GM12878 (cell line): ENCODE data around the gene TTLL7. TPM values are rescaled to one million over a fixed set of nuclear protein-coding genes. Genes with fewer than 3 reads are reported as not detected.

Experiments
- ATAC-seq: fragments of 200-7000 bp; cut with Tn5 transposase; 3 replicates; pipeline ENCODE4 v1.9.1; 2020; ENCODE audit warnings: mild to moderate bottlenecking, moderate library complexity
- BruUV-seq: library from RNA; stranded (reverse); fragments of 400-500 nt; replicated peaks from 2 replicates; lab custom pipeline; 2021; lab: Mats Ljungman, UMichigan
- CTCF ChIA-PET: fragments of 300-600 bp; sonication (Branson Sonifier 250); formaldehyde crosslinking; extraction: SDS; loops from one replicate; lab custom pipeline; 2021; ENCODE audit warnings: inconsistent platforms; lab: Yijun Ruan, JAX
- POLR2A ChIA-PET: fragments of 350-600 bp; formaldehyde crosslinking; extraction: SDS; loops from one replicate; lab custom pipeline; 2021; ENCODE audit warnings: inconsistent platforms; lab: Charles Lee
- RAD21 ChIA-PET: fragments of 300-600 bp; sonication (Branson Sonifier 250); formaldehyde crosslinking; loops from one replicate; lab custom pipeline; 2023; ENCODE audit warnings: antibody characterized with exemption; ENCODE audit not compliant: unreplicated experiment; lab: Charles Lee
- SMC1A ChIA-PET: fragments of 300-600 bp; sonication (Branson Sonifier 250); formaldehyde crosslinking; loops from one replicate; lab custom pipeline; 2023; ENCODE audit not compliant: unreplicated experiment, uncharacterized antibody; lab: Charles Lee
- DNase-seq: peaks from one replicate; pipeline ENCODE4 v3.0.0-alpha.2; 2011; ENCODE audit warnings: low read depth, low spot score
- FAIRE-seq: peaks from 3 replicates; lab custom pipeline; 2011; peaks lifted over from hg19 to GRCh38; lab: Jason Lieb, UNC
- H2AFZ ChIP-seq: 2 replicates; pipeline ENCODE4 v1.6.0; 2011; ENCODE audit warnings: low read depth, low read length, control low read depth; ENCODE audit not compliant: control insufficient read depth
- H3K27ac ChIP-seq: 2 replicates; pipeline ENCODE4 v1.5.1; 2011; ENCODE audit warnings: control low read depth; ENCODE audit not compliant: control insufficient read depth, insufficient read depth
- H3K27me3 ChIP-seq, 2 experiments: replicated peaks in 1 of 2; 2 replicates each; pipeline versions ENCODE4 v1.6.0 to v1.6.1; 2011; ENCODE audit warnings: low read length in 1 of 2; ENCODE audit not compliant: control insufficient read depth in 2 of 2, insufficient read depth in 2 of 2
- H3K36me3 ChIP-seq, 2 experiments: 2 replicates each; pipeline ENCODE4 v1.5.1; 2011; ENCODE audit warnings: low read length in 1 of 2; ENCODE audit not compliant: control insufficient read depth in 2 of 2, insufficient read depth in 2 of 2
- H3K4me1 ChIP-seq: 2 replicates; pipeline ENCODE4 v1.6.1; 2011; ENCODE audit warnings: mild to moderate bottlenecking, low read length, moderate library complexity, mixed read lengths; ENCODE audit not compliant: control insufficient read depth, insufficient read depth
- H3K4me2 ChIP-seq: 2 replicates; pipeline ENCODE4 v1.6.0; 2011; ENCODE audit warnings: control low read depth; ENCODE audit not compliant: control insufficient read depth, insufficient read depth
- H3K4me3 ChIP-seq: fragments of 200-600 bp; sonication (generic); 2 replicates; pipeline ENCODE4 v1.5.1; 2016
- H3K79me2 ChIP-seq: 2 replicates; pipeline ENCODE4 v1.6.0; 2011; ENCODE audit warnings: low read length; ENCODE audit not compliant: control insufficient read depth, insufficient read depth
- H3K9ac ChIP-seq: 2 replicates; pipeline ENCODE4 v1.8.0; 2011; ENCODE audit warnings: low read length, control low read depth, mixed read lengths; ENCODE audit not compliant: control insufficient read depth, insufficient read depth
- H3K9me3 ChIP-seq: replicated peaks from 3 replicates; pipeline ENCODE4 v1.5.1; 2011; ENCODE audit warnings: mild to moderate bottlenecking, low read length; ENCODE audit not compliant: control insufficient read depth, insufficient read depth
- H4K20me1 ChIP-seq: 2 replicates; pipeline ENCODE4 v1.6.0; 2011; ENCODE audit not compliant: control insufficient read depth, insufficient read depth
- ASH2L ChIP-seq: fragments of 300-600, 200-600 bp; sonication (generic); IDR thresholded peaks from 2 replicates; pipeline ENCODE4 v1.6.1; 2017; ENCODE audit warnings: low read depth, mild to moderate bottlenecking, borderline replicate concordance
- BMI1 ChIP-seq: fragments of 450-650 bp; IDR thresholded peaks from 2 replicates; pipeline ENCODE4 v1.6.1; 2016; ENCODE audit warnings: mild to moderate bottlenecking, moderate library complexity, borderline replicate concordance
- CHD2 ChIP-seq: IDR thresholded peaks from 2 replicates; pipeline ENCODE4 v1.6.1; 2011; ENCODE audit warnings: low read depth, low read length, improper control_type of control experiment, borderline replicate concordance
- ESRRA ChIP-seq: IDR thresholded peaks from 2 replicates; pipeline ENCODE4 v1.6.1; 2012; ENCODE audit warnings: mild to moderate bottlenecking, low read length, improper control_type of control experiment
- IKZF2 ChIP-seq, 2 experiments: fragments of 450-650 bp; IDR thresholded peaks; 2 replicates each; pipeline ENCODE4 v1.6.1; 2017; ENCODE audit warnings: mild to moderate bottlenecking in 2 of 2, moderate library complexity in 2 of 2
- PAX8 ChIP-seq: fragments of 450-650 bp; IDR thresholded peaks from 2 replicates; pipeline ENCODE4 v1.6.1; 2017; ENCODE audit warnings: mild to moderate bottlenecking, moderate library complexity
- POLR2A ChIP-seq: IDR thresholded peaks from 2 replicates; pipeline ENCODE4 v1.6.1; 2011; ENCODE audit warnings: low read depth, mild to moderate bottlenecking, low read length
- SMARCA5 ChIP-seq: fragments of 450-650 bp; IDR thresholded peaks from 2 replicates; pipeline ENCODE4 v1.6.1; 2017; ENCODE audit warnings: mild to moderate bottlenecking
- SP1 ChIP-seq: IDR thresholded peaks from one replicate; pipeline ENCODE4 v1.6.1; 2011; ENCODE audit warnings: low read depth, low read length
- SREBF2 ChIP-seq: IDR thresholded peaks from 2 replicates; pipeline ENCODE4 v1.6.1; 2012; ENCODE audit warnings: mild to moderate bottlenecking, low read length
- STAT3 ChIP-seq: IDR thresholded peaks from 2 replicates; pipeline ENCODE4 v1.6.1; 2011; ENCODE audit warnings: low read depth, low read length, improper control_type of control experiment
- TCF12 ChIP-seq: IDR thresholded peaks from 2 replicates; pipeline ENCODE4 v1.6.1; 2011; ENCODE audit warnings: low read depth, mild to moderate bottlenecking, low read length
- WGBS: methylation state at CpG from one replicate; pipeline ENCODE4 v1.1.6; 2016; ENCODE audit warnings: low lambda C conversion rate; ENCODE audit not compliant: insufficient replicate concordance, insufficient coverage; ENCODE audit errors: missing lambda C conversion rate; 5-methylcytosine and 5-hydroxymethylcytosine counted together
- in situ Hi-C: fragments of 300-500 bp; cut with MboI; formaldehyde crosslinking; loops from 9 replicates; pipeline ENCODE4 v1.14.3; 2018; ENCODE audit warnings: mixed read lengths
- intact Hi-C: fragments of 100-400 bp; cut with micrococcal nuclease; formaldehyde crosslinking; loops from one replicate; pipeline ENCODE4 v1.14.2; 2022; ENCODE audit not compliant: unreplicated experiment
- polyA plus RNA-seq, 11 experiments: library from polyadenylated mRNA; depleted of rRNA in 4 of 11; unstranded in 6 of 11; stranded (reverse) in 5 of 11; fragments of >200 nt; fragmentation: Nextera tagmentation in 4 of 11; fragmentation: Illumina TruSeq in 1 of 11; extraction: Ambion mirVana in 4 of 11; extraction: Trizol in 1 of 11; gene quantifications; 1 replicate in 1 of 11; 2 replicates in 10 of 11; pipeline versions ENCODE4 v1.2.1 to v1.2.3, GENCODE V29; 2011 to 2016; ENCODE audit warnings: inconsistent platforms in 2 of 11, missing spikeins in 2 of 11, low read depth in 1 of 11
- total RNA-seq, 4 experiments: library from RNA; depleted of rRNA in 3 of 4; stranded (reverse); fragments of >200 nt in 3 of 4; fragmentation: Illumina TruSeq in 1 of 4; extraction: Trizol in 1 of 4; gene quantifications; 2 replicates each; pipeline versions ENCODE4 v1.2.1 to v1.2.3, GENCODE V29; 2013 to 2021
- TF ChIP-seq, protein P1 (sequence below): fragments of 450-650 bp; IDR thresholded peaks from 2 replicates; pipeline ENCODE4 v1.6.1; 2017; ENCODE audit warnings: mild to moderate bottlenecking, low read depth, inconsistent platforms; ENCODE audit not compliant: poor library complexity, severe bottlenecking

TTLL7 gene
- total and polyA plus RNA-seq, 10 of the 15 experiments (the other 5 are each of a cell fraction or from before 2014, with no cell fraction given), result 0.03 to 1.4 (median 0.61) TPM

DNA sequence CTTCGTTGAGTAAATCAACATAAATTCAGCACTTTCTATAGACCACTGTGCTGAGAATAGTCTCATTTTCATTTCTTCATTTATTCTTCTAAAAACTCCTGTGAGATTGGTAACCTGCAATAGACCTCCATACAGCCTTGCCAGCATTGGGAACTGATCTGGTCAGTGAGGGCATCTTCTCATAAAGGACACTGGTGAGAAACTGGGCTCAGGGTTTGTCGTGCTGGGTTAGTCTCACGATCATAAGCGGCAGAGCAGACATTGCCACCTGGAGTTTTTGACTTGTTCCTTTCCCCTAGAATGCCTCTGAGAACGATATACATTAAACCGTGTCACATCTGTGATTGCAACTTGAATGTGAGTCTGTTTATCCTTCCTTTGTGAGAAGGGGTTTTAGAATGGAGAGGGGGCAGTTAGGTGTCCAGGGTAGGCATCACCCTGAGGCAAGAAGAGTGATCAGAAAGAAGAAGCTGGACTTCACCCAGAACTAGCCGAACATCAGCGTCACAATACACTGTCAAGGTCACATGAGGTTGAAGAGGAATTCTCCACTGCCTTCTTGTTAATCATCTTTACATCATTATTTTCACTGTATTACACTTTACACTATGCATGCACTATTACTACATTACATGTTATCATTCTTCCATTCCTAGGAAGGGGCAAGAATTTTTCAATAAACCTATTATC lies 1.4 kb upstream of the TTLL7 start:
- intact Hi-C loops, result no loop called here
- Histone ChIP-seq H3K4me1 (no peaks in the 10 kb centered on the region), H3K27ac (no peak overlapping the region), H3K4me3 (no peak overlapping the region), H2AFZ (no peak overlapping the region), H3K27me3 (no peaks in the 10 kb centered on the region; a peak in 2 of 4 replicates), H3K9ac (no peak overlapping the region), H4K20me1 (no peaks in the 10 kb centered on the region), H3K79me2 (no peaks in the 10 kb centered on the region)
- ChIA-PET RAD21 (no interaction called here), CTCF (no interaction called here), POLR2A (no interaction called here)
- 84% methylated on average over 8 of the region's 8 CpGs for WGBS
- no TSS peak for BruUV-seq
- DNase-seq (no peak), ATAC-seq (no peak)
- TF ChIP-seq SMARCA5, result no peak
- no peak for TF ChIP-seq STAT3
- TF ChIP-seq PAX8, result no peak
- no peak for TF ChIP-seq POLR2A
- no peak for TF ChIP-seq ESRRA
- no peak for TF ChIP-seq SREBF2
- TF ChIP-seq TCF12, result no peak
- TF ChIP-seq ASH2L, result no peak
- TF ChIP-seq IKZF2 (IDR thresholded peaks at IDR 0.05), result no peak
- TF ChIP-seq CHD2, result no peak
- no peak for TF ChIP-seq BMI1
- TF ChIP-seq, protein P1, sequence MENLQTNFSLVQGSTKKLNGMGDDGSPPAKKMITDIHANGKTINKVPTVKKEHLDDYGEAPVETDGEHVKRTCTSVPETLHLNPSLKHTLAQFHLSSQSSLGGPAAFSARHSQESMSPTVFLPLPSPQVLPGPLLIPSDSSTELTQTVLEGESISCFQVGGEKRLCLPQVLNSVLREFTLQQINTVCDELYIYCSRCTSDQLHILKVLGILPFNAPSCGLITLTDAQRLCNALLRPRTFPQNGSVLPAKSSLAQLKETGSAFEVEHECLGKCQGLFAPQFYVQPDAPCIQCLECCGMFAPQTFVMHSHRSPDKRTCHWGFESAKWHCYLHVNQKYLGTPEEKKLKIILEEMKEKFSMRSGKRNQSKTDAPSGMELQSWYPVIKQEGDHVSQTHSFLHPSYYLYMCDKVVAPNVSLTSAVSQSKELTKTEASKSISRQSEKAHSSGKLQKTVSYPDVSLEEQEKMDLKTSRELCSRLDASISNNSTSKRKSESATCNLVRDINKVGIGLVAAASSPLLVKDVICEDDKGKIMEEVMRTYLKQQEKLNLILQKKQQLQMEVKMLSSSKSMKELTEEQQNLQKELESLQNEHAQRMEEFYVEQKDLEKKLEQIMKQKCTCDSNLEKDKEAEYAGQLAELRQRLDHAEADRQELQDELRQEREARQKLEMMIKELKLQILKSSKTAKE, result no peak
- no peak for TF ChIP-seq SP1
- TF ChIP-seq, all 136 proteins: peak for 0
- no peak overlapping the region for H3K4me2 ChIP-seq
- H3K36me3 ChIP-seq, result no peaks in the 10 kb centered on the region
- in situ Hi-C loops, result no loop called here
- FAIRE-seq, result no peak
- SMC1A ChIA-PET, result no interaction called here
- H3K9me3 ChIP-seq, result no peaks in the 10 kb centered on the region
